HepG2 (cell line): ENCODE results near the gene NR5A2. TPM values are rescaled to one million over a fixed set of nuclear protein-coding genes. Genes with fewer than 3 reads are reported as not detected.

Experiments used
- ATAC-seq: fragments of 200-7000 bp; cut with Tn5 transposase; 3 replicates; pipeline ENCODE4 v1.9.1; 2020; ENCODE audit warnings: mild to moderate bottlenecking, moderate library complexity
- BruUV-seq: library from RNA; stranded (reverse); fragments of 400-500 nt; replicated peaks from 2 replicates; lab custom pipeline; 2021; lab: Mats Ljungman, UMichigan
- CTCF ChIA-PET: fragments of 300-600 bp; formaldehyde crosslinking; extraction: SDS; loops from one replicate; lab custom pipeline; 2021; ENCODE audit warnings: low total read pairs, inconsistent platforms, low intra/inter-chr PET ratio; lab: Yijun Ruan, JAX
- POLR2A ChIA-PET: fragments of 350-600 bp; sonication (Branson Sonifier 250); formaldehyde crosslinking; loops from one replicate; lab custom pipeline; 2020; ENCODE audit warnings: antibody characterized with exemption, inconsistent platforms; lab: Yijun Ruan, JAX
- DNase-seq: peaks from one replicate; pipeline ENCODE4 v3.0.0-alpha.2; 2015; ENCODE audit warnings: low spot score
- FAIRE-seq: peaks from 3 replicates; lab custom pipeline; 2011; peaks lifted over from hg19 to GRCh38; lab: Jason Lieb, UNC
- H2AFZ ChIP-seq: one replicate; pipeline ENCODE4 v1.6.1; 2011; ENCODE audit warnings: low read length, inconsistent platforms
- H3K27ac ChIP-seq: fragments of 300-600 bp; 3 replicates; pipeline ENCODE4 v1.8.0; 2011; ENCODE audit warnings: mixed run types, mild to moderate bottlenecking, mixed read lengths, low read length, inconsistent platforms; ENCODE audit not compliant: insufficient read depth; ENCODE audit errors: extremely low read length
- H3K27me3 ChIP-seq, 2 experiments: fragments of 200-600 bp in 1 of 2; 2 replicates in 1 of 2; 3 replicates in 1 of 2; pipeline versions ENCODE4 v1.6.0 to v1.8.0; 2011; ENCODE audit warnings: low read length in 2 of 2, mild to moderate bottlenecking in 2 of 2, moderate library complexity in 2 of 2, inconsistent platforms in 1 of 2; ENCODE audit not compliant: insufficient read depth in 2 of 2, control insufficient read depth in 1 of 2
- H3K36me3 ChIP-seq, 2 experiments: fragments of 200-600 bp in 1 of 2; replicated peaks in 1 of 2; 2 replicates in 1 of 2; 3 replicates in 1 of 2; pipeline versions ENCODE4 v1.5.1 to v1.8.0; 2011; ENCODE audit warnings: low read length in 2 of 2, inconsistent platforms in 1 of 2; ENCODE audit not compliant: insufficient read depth in 2 of 2, control insufficient read depth in 1 of 2
- H3K4me1 ChIP-seq: 2 replicates; pipeline ENCODE4 v1.5.1; 2012; ENCODE audit warnings: low read length, inconsistent platforms; ENCODE audit not compliant: insufficient read depth
- H3K4me2 ChIP-seq: 2 replicates; pipeline ENCODE4 v1.6.0; 2011; ENCODE audit warnings: low read depth, low read length, inconsistent platforms
- H3K4me3 ChIP-seq, 3 experiments: fragments of 200-600 bp in 1 of 3; sonication (generic), shearing (Covaris generic) in 1 of 3; replicated peaks in 1 of 3; 2 replicates each; pipeline ENCODE4 v1.5.1; 2011 to 2016; ENCODE audit warnings: low read length in 3 of 3, inconsistent platforms in 2 of 3, low read depth in 2 of 3, mild to moderate bottlenecking in 2 of 3, control low read depth in 1 of 3, mixed read lengths in 1 of 3; ENCODE audit not compliant: insufficient read depth in 1 of 3
- H3K79me2 ChIP-seq: one replicate; pipeline ENCODE4 v1.6.1; 2011; ENCODE audit warnings: low read length, inconsistent platforms; ENCODE audit not compliant: insufficient read depth
- H3K9ac ChIP-seq: 2 replicates; pipeline ENCODE4 v1.6.0; 2011; ENCODE audit warnings: mild to moderate bottlenecking, low read depth, low read length, inconsistent platforms; ENCODE audit not compliant: insufficient read depth
- H3K9me3 ChIP-seq: 2 replicates; pipeline ENCODE4 v1.5.1; 2012; ENCODE audit warnings: mild to moderate bottlenecking, low read length
- H4K20me1 ChIP-seq: 2 replicates; pipeline ENCODE4 v1.6.0; 2011; ENCODE audit warnings: inconsistent platforms, mild to moderate bottlenecking, low read length, moderate library complexity; ENCODE audit not compliant: insufficient read depth
- CBX5 ChIP-seq: sonication (generic); formaldehyde crosslinking; IDR thresholded peaks from 2 replicates; pipeline ENCODE4 v1.4.0; 2020; ENCODE audit warnings: missing genetic modification reagents, borderline replicate concordance
- FOXP1 ChIP-seq, 2 experiments: fragments of 450-650 bp in 1 of 2; IDR thresholded peaks; 2 replicates each; pipeline ENCODE4 v1.6.1; 2017 to 2018; ENCODE audit warnings: antibody characterized with exemption in 1 of 2
- GATAD2A ChIP-seq: IDR thresholded peaks from 2 replicates; pipeline ENCODE4 v1.6.1; 2016
- HIC2 ChIP-seq: sonication (generic); formaldehyde crosslinking; IDR thresholded peaks from 2 replicates; pipeline ENCODE4 v1.9.0; 2022; ENCODE audit warnings: low read depth, missing genetic modification reagents
- KDM2A ChIP-seq: sonication (generic); formaldehyde crosslinking; IDR thresholded peaks from 2 replicates; pipeline ENCODE4 v1.4.0; 2020; ENCODE audit warnings: low read depth, missing genetic modification reagents, borderline replicate concordance
- PLRG1 ChIP-seq: fragments of 450-650 bp; conservative IDR thresholded peaks from 2 replicates; pipeline ENCODE4 v1.6.1; 2016
- RBM39 ChIP-seq: fragments of 200-400 bp; formaldehyde crosslinking; IDR thresholded peaks from one replicate; pipeline ENCODE4 v1.6.1; 2018; ENCODE audit warnings: antibody characterized with exemption, mild to moderate bottlenecking, low read depth, low read length; ENCODE audit not compliant: poor library complexity, severe bottlenecking
- SRSF1 ChIP-seq: fragments of 200-400 bp; formaldehyde crosslinking; optimal IDR thresholded peaks from 2 replicates; pipeline ENCODE3; 2017; ENCODE audit warnings: mild to moderate bottlenecking, low read depth, low read length, moderate library complexity
- TGIF2 ChIP-seq: IDR thresholded peaks from 2 replicates; pipeline ENCODE4 v1.6.1; 2016; ENCODE audit warnings: control low read depth, missing compliant biosample characterization
- ZNF589 ChIP-seq: sonication (generic); formaldehyde crosslinking; conservative IDR thresholded peaks from 2 replicates; pipeline ENCODE4 v1.8.0; 2022; ENCODE audit warnings: mild to moderate bottlenecking, moderate library complexity, missing genetic modification reagents
- ZSCAN25 ChIP-seq: sonication (generic); formaldehyde crosslinking; IDR thresholded peaks from 2 replicates; pipeline ENCODE4 v1.8.0; 2022; ENCODE audit warnings: mild to moderate bottlenecking, missing genetic modification reagents
- WGBS: methylation state at CpG from one replicate; pipeline ENCODE4 v1.1.6; 2017; ENCODE audit warnings: low lambda C conversion rate; 5-methylcytosine and 5-hydroxymethylcytosine counted together
- in situ Hi-C: cut with HindIII; loops from 2 replicates; pipeline ENCODE4 v1.10.0; 2017; ENCODE audit warnings: low pct_unique_long_range_greater_than_20kb; ENCODE audit not compliant: extremely low pct_ligation_motif_present
- intact Hi-C: fragments of 100-400 bp; cut with micrococcal nuclease; formaldehyde crosslinking; loops from one replicate; pipeline ENCODE4 v1.10.0; 2022; ENCODE audit not compliant: unreplicated experiment
- polyA plus RNA-seq, 8 experiments: library from polyadenylated mRNA; depleted of rRNA in 3 of 8; stranded (reverse) in 7 of 8; unstranded in 1 of 8; fragments of >200 nt; fragmentation: Illumina TruSeq in 4 of 8; extraction: Trizol in 4 of 8; gene quantifications; 2 replicates each; pipeline versions ENCODE4 v1.2.1 to v1.2.3, GENCODE V29; 2011 to 2016; ENCODE audit warnings: low read depth in 4 of 8, missing spikeins in 1 of 8, mixed read lengths in 1 of 8; ENCODE audit not compliant: insufficient read depth in 1 of 8
- total RNA-seq, 5 experiments: library from RNA; depleted of rRNA; stranded (reverse); fragments of >200 nt; fragmentation: Illumina TruSeq; extraction: Trizol; gene quantifications; 2 replicates each; pipeline ENCODE4 v1.2.3, GENCODE V29; 2016; ENCODE audit warnings: low read depth in 1 of 5
- TF ChIP-seq, protein P1 (sequence below): sonication (generic); formaldehyde crosslinking; IDR thresholded peaks from 2 replicates; pipeline ENCODE4 v1.5.0; 2020; ENCODE audit warnings: mild to moderate bottlenecking, missing genetic modification reagents
- TF ChIP-seq, protein P2 (sequence below): IDR thresholded peaks from 2 replicates; pipeline ENCODE4 v1.6.1; 2016; ENCODE audit warnings: missing compliant biosample characterization, missing genetic modification reagents, borderline replicate concordance
- TF ChIP-seq, protein P3 (sequence below): sonication (generic); formaldehyde crosslinking; IDR thresholded peaks from 2 replicates; pipeline ENCODE4 v1.4.0; 2020; ENCODE audit warnings: missing genetic modification reagents

Gene NR5A2
- total and polyA plus RNA-seq, 2 of the 13 experiments (the other 11 are each of a cell fraction or from before 2014, with no cell fraction given) = 0.24 to 2.8 TPM

DNA sequence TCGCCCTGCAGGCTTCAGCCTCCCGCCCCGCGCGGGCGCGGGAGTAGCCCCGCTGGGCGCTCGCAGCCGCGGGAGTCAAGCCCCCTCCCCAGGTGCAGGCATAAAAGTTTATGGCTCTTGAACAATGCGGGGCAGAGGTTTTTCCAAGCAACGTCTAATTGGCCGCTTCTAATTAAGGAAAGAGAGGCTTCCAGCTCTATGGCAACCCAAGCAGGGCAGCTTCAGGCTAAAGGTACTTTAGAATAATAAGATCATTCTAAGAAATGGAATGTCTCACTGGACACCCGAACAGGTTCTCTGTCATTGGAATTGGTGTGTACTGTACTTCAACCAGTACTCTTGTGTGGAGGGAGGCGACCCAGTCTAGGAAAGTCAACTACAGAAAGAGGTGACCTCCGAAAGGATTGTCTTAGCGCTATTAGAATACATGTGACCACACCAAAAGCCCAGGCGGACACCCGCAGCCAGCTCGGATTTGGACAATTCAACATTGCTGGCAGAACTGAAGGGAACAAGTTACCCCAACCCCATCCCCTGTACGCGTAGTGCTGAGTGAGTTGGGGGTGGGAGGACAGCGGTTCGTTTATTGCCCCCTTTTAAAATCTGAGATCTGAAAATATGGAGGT lies 12.5 kb downstream of the NR5A2 start (continued):
- TF ChIP-seq, protein P1, sequence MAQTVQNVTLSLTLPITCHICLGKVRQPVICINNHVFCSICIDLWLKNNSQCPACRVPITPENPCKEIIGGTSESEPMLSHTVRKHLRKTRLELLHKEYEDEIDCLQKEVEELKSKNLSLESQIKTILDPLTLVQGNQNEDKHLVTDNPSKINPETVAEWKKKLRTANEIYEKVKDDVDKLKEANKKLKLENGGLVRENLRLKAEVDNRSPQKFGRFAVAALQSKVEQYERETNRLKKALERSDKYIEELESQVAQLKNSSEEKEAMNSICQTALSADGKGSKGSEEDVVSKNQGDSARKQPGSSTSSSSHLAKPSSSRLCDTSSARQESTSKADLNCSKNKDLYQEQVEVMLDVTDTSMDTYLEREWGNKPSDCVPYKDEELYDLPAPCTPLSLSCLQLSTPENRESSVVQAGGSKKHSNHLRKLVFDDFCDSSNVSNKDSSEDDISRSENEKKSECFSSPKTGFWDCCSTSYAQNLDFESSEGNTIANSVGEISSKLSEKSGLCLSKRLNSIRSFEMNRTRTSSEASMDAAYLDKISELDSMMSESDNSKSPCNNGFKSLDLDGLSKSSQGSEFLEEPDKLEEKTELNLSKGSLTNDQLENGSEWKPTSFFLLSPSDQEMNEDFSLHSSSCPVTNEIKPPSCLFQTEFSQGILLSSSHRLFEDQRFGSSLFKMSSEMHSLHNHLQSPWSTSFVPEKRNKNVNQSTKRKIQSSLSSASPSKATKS (CRISPR knock-in tag) = no peak
- TF ChIP-seq RBM39 = peak; percentile 6
- no peak for TF ChIP-seq PLRG1
- TF ChIP-seq, protein P2, sequence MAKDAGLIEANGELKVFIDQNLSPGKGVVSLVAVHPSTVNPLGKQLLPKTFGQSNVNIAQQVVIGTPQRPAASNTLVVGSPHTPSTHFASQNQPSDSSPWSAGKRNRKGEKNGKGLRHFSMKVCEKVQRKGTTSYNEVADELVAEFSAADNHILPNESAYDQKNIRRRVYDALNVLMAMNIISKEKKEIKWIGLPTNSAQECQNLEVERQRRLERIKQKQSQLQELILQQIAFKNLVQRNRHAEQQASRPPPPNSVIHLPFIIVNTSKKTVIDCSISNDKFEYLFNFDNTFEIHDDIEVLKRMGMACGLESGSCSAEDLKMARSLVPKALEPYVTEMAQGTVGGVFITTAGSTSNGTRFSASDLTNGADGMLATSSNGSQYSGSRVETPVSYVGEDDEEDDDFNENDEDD (CRISPR knock-in tag) = no peak
- TF ChIP-seq KDM2A (CRISPR knock-in tag) = no peak
- TF ChIP-seq, all 625 proteins: peak for 3

DNA sequence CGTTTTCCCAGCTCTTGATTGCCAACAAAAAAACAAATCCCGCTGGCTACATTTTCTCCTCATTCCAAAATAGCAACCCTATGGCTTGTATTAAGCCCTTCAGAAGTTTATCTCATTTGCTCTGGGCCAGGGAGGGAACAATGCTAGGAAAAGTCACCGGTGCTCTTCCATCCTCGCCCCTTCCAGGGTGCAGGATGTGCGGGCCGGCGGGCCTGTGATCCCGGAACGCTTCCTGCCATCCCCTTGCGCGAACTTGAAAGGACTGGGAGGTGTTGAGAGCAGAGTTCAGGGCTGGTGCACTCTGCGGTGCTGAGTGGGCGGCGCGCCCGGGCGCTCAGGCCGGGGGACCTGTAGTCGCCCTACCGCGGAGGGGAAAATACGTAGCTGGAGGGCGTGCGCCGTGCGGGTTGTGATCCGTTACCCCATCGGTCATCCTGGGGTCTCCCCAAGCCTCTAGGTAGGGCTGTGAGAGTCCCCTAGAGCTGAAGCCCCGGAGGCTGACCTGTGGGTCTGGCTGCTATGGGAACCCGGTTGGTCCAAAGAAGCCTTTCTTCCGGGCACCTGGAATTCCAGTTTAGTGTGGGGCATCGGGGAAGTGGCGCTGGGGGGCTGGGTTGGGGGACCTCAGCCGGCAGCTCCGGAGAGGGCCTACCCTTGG lies 13.1 kb downstream of the NR5A2 start:
- H3K4me3 ChIP-seq = peak overlapping the region; percentile 50 to 64 (median 51); a peak in 4 of 6 replicates
- H3K9me3 ChIP-seq = no peaks in the 10 kb centered on the region
- peaks cover 47% of the 10 kb centered on the region for H3K4me1 ChIP-seq
- peak overlapping the region; percentile 84 for H3K4me2 ChIP-seq
- in situ Hi-C loops (no loop called here), intact Hi-C loops (loop anchor here (10.0 kb wide), 1 partner anchor 86 kb away; no protein-coding TSS in a partner anchor)
- H4K20me1 ChIP-seq = no peaks in the 10 kb centered on the region; the same call in 1 of the 2 replicates
- WGBS = 2% methylated on average over 16 of the region's 35 CpGs
- no TSS peak for BruUV-seq
- H3K27me3 ChIP-seq = peaks cover 13 to 70% of the 10 kb centered on the region in 2 experiments
- CTCF ChIA-PET = no interaction called here
- ATAC-seq (peak; percentile 94), DNase-seq (peak; percentile 77), FAIRE-seq (no peak)
- no peak overlapping the region for H2AFZ ChIP-seq
- POLR2A ChIA-PET = no interaction called here
- H3K9ac ChIP-seq = no peak overlapping the region
- no peaks in the 10 kb centered on the region for H3K36me3 ChIP-seq
- H3K79me2 ChIP-seq = no peaks in the 10 kb centered on the region
- H3K27ac ChIP-seq = no peak overlapping the region
- TF ChIP-seq HIC2 (CRISPR knock-in tag) (no peak), ZNF589 (CRISPR knock-in tag) (0 out of 2 replicates have a peak, but pooled peaks have one; percentile 57), TGIF2 (no peak), CBX5 (peak; percentile 88; the same call in 1 of the 2 replicates), SRSF1 (peak; percentile 61), ZSCAN25 (CRISPR knock-in tag) (peak; percentile 71), FOXP1 (IDR thresholded peaks at IDR 0.05) (no peak), FOXP1 (CRISPR knock-in tag; IDR thresholded peaks at IDR 0.05) (0 out of 2 replicates have a peak, but pooled peaks have one; percentile 42), GATAD2A (CRISPR knock-in tag) (peak; percentile 63)
- TF ChIP-seq, protein P3, sequence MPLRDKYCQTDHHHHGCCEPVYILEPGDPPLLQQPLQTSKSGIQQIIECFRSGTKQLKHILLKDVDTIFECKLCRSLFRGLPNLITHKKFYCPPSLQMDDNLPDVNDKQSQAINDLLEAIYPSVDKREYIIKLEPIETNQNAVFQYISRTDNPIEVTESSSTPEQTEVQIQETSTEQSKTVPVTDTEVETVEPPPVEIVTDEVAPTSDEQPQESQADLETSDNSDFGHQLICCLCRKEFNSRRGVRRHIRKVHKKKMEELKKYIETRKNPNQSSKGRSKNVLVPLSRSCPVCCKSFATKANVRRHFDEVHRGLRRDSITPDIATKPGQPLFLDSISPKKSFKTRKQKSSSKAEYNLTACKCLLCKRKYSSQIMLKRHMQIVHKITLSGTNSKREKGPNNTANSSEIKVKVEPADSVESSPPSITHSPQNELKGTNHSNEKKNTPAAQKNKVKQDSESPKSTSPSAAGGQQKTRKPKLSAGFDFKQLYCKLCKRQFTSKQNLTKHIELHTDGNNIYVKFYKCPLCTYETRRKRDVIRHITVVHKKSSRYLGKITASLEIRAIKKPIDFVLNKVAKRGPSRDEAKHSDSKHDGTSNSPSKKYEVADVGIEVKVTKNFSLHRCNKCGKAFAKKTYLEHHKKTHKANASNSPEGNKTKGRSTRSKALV (CRISPR knock-in tag) = peak; percentile 99
